ENCODE results near the gene HCFC1R1.

DNA sequence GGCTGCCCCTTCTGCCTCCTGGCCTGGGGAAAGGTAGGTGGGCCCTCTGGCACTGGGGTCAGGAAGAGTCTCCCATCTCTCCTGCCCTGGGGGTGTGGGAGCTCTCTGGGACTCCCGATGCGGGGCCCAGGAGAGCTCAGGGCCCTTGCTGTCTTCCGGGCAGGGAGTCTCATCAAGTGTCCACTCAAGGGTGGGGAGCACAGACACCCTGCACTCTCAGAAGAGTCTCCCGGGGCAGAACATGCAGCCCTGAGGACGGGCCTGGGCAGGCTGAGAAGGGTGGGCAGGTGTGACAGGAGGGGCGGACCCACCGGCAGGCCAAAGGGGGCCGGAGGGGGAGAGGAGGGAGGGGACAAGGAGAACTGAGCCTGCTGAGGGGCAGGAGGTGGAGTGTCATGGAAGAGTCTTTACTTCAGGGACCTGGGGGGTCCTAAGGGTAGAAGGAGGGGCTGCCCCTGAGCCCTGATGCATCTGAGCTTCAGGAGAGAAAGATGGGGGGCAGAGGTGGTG is 35.1 kb downstream of the HCFC1R1 start:
- TF ChIP-seq EZH2 (IDR thresholded peaks at IDR 0.05) (no peak), EZH2phosphoT487 (IDR thresholded peaks at IDR 0.05) (no peak)
- TF ChIP-seq, protein P1, sequence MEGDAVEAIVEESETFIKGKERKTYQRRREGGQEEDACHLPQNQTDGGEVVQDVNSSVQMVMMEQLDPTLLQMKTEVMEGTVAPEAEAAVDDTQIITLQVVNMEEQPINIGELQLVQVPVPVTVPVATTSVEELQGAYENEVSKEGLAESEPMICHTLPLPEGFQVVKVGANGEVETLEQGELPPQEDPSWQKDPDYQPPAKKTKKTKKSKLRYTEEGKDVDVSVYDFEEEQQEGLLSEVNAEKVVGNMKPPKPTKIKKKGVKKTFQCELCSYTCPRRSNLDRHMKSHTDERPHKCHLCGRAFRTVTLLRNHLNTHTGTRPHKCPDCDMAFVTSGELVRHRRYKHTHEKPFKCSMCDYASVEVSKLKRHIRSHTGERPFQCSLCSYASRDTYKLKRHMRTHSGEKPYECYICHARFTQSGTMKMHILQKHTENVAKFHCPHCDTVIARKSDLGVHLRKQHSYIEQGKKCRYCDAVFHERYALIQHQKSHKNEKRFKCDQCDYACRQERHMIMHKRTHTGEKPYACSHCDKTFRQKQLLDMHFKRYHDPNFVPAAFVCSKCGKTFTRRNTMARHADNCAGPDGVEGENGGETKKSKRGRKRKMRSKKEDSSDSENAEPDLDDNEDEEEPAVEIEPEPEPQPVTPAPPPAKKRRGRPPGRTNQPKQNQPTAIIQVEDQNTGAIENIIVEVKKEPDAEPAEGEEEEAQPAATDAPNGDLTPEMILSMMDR (IDR thresholded peaks at IDR 0.05): no peak
